OCI-LY1 (cell line): ENCODE results near the gene MRGPRF.

ENCODE experiments used
- H2AFZ ChIP-seq: fragments of 200-600 bp; sonication (generic), shearing (Covaris generic); 2 replicates; pipeline ENCODE4 v1.6.0; 2014; ENCODE audit warnings: antibody characterized with exemption, mild to moderate bottlenecking, low read length
- H3F3A ChIP-seq: fragments of 200-600 bp; sonication (generic), shearing (Covaris generic); 2 replicates; pipeline ENCODE4 v1.6.0; 2014; ENCODE audit warnings: mild to moderate bottlenecking, antibody characterized with exemption, low read length, moderate library complexity; ENCODE audit not compliant: insufficient read depth
- H3K27ac ChIP-seq: fragments of 200-600 bp; sonication (generic); 2 replicates; pipeline ENCODE4 v1.5.1; 2014; ENCODE audit warnings: low read length, mixed run types, mild to moderate bottlenecking, low read depth; ENCODE audit not compliant: poor library complexity, severe bottlenecking
- H3K27me3 ChIP-seq: fragments of 200-600 bp; sonication (generic); 2 replicates; pipeline ENCODE4 v1.6.0; 2014; ENCODE audit warnings: antibody characterized with exemption, mild to moderate bottlenecking, low read length, moderate library complexity; ENCODE audit not compliant: insufficient read depth
- H3K36me3 ChIP-seq: fragments of 200-600 bp; sonication (generic); 2 replicates; pipeline ENCODE4 v1.6.1; 2014; ENCODE audit warnings: mild to moderate bottlenecking, antibody characterized with exemption, low read length, moderate library complexity, mixed read lengths; ENCODE audit not compliant: insufficient read depth
- H3K4me1 ChIP-seq: fragments of 200-600 bp; sonication (generic); 2 replicates; pipeline ENCODE4 v1.5.1; 2014; ENCODE audit warnings: mild to moderate bottlenecking, low read length, moderate library complexity; ENCODE audit not compliant: insufficient read depth, severe bottlenecking
- H3K4me2 ChIP-seq: fragments of 200-600 bp; sonication (generic), shearing (Covaris generic); 2 replicates; pipeline ENCODE4 v1.6.1; 2014; ENCODE audit warnings: low read length
- H3K4me3 ChIP-seq: fragments of 200-600 bp; sonication (generic); 2 replicates; pipeline ENCODE4 v1.5.1; 2014; ENCODE audit warnings: low read length, low read depth, mild to moderate bottlenecking, mixed read lengths; ENCODE audit not compliant: poor library complexity, severe bottlenecking
- H3K79me2 ChIP-seq: fragments of 200-600 bp; shearing (Covaris generic); 2 replicates; pipeline ENCODE4 v1.6.1; 2016; ENCODE audit warnings: mixed run types, low read length, mixed read lengths; ENCODE audit not compliant: insufficient read depth
- H3K9ac ChIP-seq: fragments of 200-600 bp; sonication (generic), shearing (Covaris generic); 2 replicates; pipeline ENCODE4 v1.6.1; 2014; ENCODE audit warnings: mild to moderate bottlenecking, low read length, mixed read lengths
- H3K9me2 ChIP-seq: fragments of 200-600 bp; sonication (generic), shearing (Covaris generic); 2 replicates; pipeline ENCODE4 v1.6.1; 2014; ENCODE audit warnings: low read depth, mild to moderate bottlenecking, low read length, mixed read lengths
- H3K9me3 ChIP-seq: fragments of 200-600 bp; shearing (Covaris generic); 2 replicates; pipeline ENCODE4 v1.6.1; 2014; ENCODE audit warnings: low read length, mixed read lengths
- H4K20me1 ChIP-seq: fragments of 200-600 bp; sonication (generic), shearing (Covaris generic); 2 replicates; pipeline ENCODE4 v1.6.0; 2016; ENCODE audit warnings: mild to moderate bottlenecking, low read length; ENCODE audit not compliant: insufficient read depth
- EZH2 ChIP-seq: fragments of 200-600 bp; sonication (generic), shearing (Covaris generic); IDR thresholded peaks from 2 replicates; pipeline ENCODE4 v1.8.0; 2017; ENCODE audit warnings: borderline replicate concordance, mixed run types, mild to moderate bottlenecking, antibody characterized with exemption, low read length, moderate library complexity, mixed read lengths
- TF ChIP-seq, protein P1 (sequence below): fragments of 200-600 bp; sonication (generic), shearing (Covaris generic); IDR thresholded peaks from 2 replicates; pipeline ENCODE4 v1.5.1; 2017; ENCODE audit warnings: mild to moderate bottlenecking, antibody characterized with exemption, low read length, moderate library complexity, mixed read lengths

The MRGPRF gene

DNA sequence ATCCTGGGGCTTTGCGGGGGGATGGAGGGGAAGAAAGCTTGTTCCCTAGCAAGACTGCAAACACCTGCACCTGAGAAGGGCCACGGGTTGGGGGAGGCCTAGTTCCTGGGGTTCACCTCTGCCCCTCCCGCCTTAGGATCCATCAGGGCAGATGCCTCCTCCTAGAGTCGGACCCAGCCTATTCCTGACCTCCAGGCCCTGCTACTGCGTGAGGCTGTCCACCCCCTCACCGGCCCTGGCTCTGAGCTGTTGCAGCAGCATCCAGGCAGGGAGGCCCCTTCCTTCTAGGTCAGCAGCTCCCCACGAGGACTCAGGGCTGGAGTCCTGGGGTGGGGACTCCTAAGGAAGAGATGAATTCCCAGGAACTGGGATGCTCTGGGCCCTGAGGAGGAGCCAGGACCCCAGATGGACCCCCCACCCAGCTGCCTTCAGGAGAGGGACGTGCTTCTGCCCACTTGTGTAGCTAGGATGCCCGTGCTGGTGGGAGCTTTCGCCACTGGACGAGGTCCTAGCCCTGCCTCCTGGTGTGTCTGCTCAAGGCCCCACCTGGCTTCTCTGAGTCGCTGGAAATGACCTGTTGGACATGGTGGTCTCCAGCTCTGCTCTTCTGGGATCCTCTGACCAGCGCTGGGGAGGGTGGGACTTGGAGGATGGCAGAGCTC is 10.3 kb downstream of the MRGPRF start:
- Histone ChIP-seq H3K9me2 (no peaks in the 10 kb centered on the region), H4K20me1 (no peaks in the 10 kb centered on the region), H3F3A (no peaks in the 10 kb centered on the region), H3K4me1 (no peaks in the 10 kb centered on the region), H2AFZ (no peak overlapping the region), H3K4me3 (no peak overlapping the region), H3K36me3 (no peaks in the 10 kb centered on the region), H3K27ac (no peak overlapping the region), H3K27me3 (no peaks in the 10 kb centered on the region; the same call in 1 of the 2 replicates), H3K9ac (no peak overlapping the region), H3K9me3 (no peaks in the 10 kb centered on the region), H3K4me2 (no peak overlapping the region), H3K79me2 (no peaks in the 10 kb centered on the region)
- no peak for TF ChIP-seq EZH2

DNA sequence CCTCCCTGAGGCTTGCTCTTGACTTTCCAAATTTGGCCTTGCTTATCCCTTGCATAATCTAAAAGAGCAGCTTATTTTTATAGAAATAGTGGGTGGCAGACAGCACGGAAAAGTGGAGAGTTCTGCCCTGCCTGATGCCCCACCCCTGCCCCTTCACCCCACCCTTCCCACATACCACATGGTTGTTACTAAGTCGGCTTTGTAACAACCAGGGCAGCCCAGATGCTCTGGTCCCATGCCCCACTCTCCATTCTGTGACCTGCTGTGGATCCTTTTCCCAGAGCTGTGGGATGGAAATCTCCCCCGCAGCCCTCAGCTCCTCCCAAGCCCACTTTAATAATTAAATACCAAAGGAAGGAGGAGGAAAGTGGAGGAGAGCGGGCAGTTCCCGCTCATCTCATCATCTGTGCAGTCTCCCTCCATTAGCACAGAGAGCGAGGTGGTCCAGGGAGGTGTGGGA is 10.9 kb downstream of the MRGPRF start:
- no peaks in the 10 kb centered on the region for H3F3A ChIP-seq
- H3K79me2 ChIP-seq: no peaks in the 10 kb centered on the region
- no peak overlapping the region for H3K4me2 ChIP-seq
- no peaks in the 10 kb centered on the region; the same call in 1 of the 2 replicates for H3K27me3 ChIP-seq
- no peaks in the 10 kb centered on the region for H4K20me1 ChIP-seq
- no peak overlapping the region for H3K4me3 ChIP-seq
- no peaks in the 10 kb centered on the region for H3K36me3 ChIP-seq
- H3K27ac ChIP-seq: no peak overlapping the region
- TF ChIP-seq, protein P1, sequence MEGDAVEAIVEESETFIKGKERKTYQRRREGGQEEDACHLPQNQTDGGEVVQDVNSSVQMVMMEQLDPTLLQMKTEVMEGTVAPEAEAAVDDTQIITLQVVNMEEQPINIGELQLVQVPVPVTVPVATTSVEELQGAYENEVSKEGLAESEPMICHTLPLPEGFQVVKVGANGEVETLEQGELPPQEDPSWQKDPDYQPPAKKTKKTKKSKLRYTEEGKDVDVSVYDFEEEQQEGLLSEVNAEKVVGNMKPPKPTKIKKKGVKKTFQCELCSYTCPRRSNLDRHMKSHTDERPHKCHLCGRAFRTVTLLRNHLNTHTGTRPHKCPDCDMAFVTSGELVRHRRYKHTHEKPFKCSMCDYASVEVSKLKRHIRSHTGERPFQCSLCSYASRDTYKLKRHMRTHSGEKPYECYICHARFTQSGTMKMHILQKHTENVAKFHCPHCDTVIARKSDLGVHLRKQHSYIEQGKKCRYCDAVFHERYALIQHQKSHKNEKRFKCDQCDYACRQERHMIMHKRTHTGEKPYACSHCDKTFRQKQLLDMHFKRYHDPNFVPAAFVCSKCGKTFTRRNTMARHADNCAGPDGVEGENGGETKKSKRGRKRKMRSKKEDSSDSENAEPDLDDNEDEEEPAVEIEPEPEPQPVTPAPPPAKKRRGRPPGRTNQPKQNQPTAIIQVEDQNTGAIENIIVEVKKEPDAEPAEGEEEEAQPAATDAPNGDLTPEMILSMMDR: no peak
- no peak for TF ChIP-seq EZH2
- no peak overlapping the region for H2AFZ ChIP-seq
- H3K9me3 ChIP-seq: no peaks in the 10 kb centered on the region
- no peaks in the 10 kb centered on the region for H3K4me1 ChIP-seq
- H3K9ac ChIP-seq: no peak overlapping the region
- H3K9me2 ChIP-seq: no peaks in the 10 kb centered on the region

DNA sequence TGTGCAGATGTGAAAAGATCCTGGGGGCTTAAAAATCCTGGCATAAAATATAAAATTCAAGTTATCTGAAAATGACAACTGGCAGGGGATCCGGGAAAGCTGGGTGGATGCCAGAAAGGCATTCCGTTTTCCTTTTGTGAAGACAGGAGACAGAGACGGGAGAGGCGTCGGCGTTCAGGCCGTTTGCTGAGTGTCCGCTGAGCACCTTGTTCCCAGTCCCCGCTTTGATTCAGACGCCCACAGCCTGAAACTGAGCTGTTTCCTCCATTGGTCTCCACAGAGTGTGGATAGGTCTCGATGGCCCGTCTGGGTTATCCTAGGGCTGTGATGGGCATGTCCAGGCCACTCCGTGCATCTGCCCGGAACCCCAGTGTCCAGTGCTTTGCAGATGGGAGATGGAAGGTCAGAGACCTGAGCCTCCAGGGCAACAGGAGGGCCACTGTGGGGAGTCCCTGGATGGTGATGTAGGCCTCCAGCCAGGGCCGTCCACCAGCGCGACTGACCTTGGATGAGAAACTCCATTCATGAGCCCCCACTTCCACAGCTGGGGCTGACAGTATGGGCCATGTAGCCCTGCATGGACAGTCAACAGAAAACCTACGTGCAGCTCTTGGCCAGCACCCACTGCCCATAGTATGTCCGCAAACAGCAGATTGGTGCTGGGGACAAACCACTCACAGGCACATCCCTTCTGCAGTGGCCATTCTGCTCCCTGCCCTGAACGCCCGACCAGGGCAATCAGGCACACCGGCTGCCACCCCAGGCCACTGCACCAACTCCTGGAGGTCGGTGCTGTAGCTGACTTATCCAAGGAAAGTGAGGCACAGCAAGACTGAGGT is 11.6 kb downstream of the MRGPRF start:
- H3K4me2 ChIP-seq: no peak overlapping the region
- H3K36me3 ChIP-seq: no peaks in the 10 kb centered on the region
- H4K20me1 ChIP-seq: no peaks in the 10 kb centered on the region

More for the DNA sequence above, 11.6 kb downstream of the MRGPRF start:
- H3K9me3 ChIP-seq: no peaks in the 10 kb centered on the region
- H3K79me2 ChIP-seq: no peaks in the 10 kb centered on the region
- H3K27me3 ChIP-seq: peaks cover 3% of the 10 kb centered on the region; the same call in 1 of the 2 replicates
- H2AFZ ChIP-seq: no peak overlapping the region
- no peak overlapping the region for H3K27ac ChIP-seq
- H3K9ac ChIP-seq: no peak overlapping the region
- TF ChIP-seq, protein P1: no peak
- TF ChIP-seq EZH2: no peak
- H3K9me2 ChIP-seq: no peaks in the 10 kb centered on the region
- no peak overlapping the region for H3K4me3 ChIP-seq
- no peaks in the 10 kb centered on the region for H3F3A ChIP-seq
- no peaks in the 10 kb centered on the region for H3K4me1 ChIP-seq
